Measurements from ENCODE around the gene SLC6A3.
"Not testable (repeated sequence)": the region's sequence is repeated elsewhere in the genome, so short reads cannot be mapped to it uniquely, and the experiment has no call there.

SLC6A3 gene

GRCh38 chr5:1375871-1376810 is 69.1 kb downstream of the SLC6A3 start:
- no peak for DNase-seq (ENCODE audit: low read depth in 2 of 2, low spot score in 1 of 2)

- no peak for DNase-seq (ENCODE audit: low read depth in 2 of 2, low spot score in 1 of 2)
Measured at GRCh38 chr5:1374679-1375055, 70.6 kb downstream of the SLC6A3 start.

GRCh38 chr5:1374030-1374678 is 71.1 kb downstream of the SLC6A3 start:
- no peak for DNase-seq (ENCODE audit: low read depth in 2 of 2, low spot score in 1 of 2)

DNA sequence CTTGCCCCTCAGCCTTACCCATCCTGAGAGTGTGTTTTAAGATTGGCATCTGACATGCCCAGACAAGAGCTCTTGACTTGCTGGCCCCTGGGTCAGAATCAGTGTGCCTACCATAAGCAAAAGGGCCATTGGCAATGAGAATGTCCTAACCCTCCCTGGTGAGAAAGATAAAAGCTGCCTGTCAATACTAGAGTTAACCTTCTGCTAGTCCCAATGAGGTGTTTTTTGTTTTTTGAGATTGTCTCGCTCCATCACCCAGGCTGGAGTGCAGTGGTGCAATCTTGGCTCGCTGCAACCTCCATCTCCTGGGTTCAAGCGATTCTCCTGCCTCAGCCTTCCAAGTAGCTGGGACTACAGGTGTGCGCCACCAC is 73.3 kb downstream of the SLC6A3 start:
- not testable (repeated sequence) for DNase-seq (ENCODE audit: low read depth in 2 of 2, low spot score in 1 of 2)

DNA sequence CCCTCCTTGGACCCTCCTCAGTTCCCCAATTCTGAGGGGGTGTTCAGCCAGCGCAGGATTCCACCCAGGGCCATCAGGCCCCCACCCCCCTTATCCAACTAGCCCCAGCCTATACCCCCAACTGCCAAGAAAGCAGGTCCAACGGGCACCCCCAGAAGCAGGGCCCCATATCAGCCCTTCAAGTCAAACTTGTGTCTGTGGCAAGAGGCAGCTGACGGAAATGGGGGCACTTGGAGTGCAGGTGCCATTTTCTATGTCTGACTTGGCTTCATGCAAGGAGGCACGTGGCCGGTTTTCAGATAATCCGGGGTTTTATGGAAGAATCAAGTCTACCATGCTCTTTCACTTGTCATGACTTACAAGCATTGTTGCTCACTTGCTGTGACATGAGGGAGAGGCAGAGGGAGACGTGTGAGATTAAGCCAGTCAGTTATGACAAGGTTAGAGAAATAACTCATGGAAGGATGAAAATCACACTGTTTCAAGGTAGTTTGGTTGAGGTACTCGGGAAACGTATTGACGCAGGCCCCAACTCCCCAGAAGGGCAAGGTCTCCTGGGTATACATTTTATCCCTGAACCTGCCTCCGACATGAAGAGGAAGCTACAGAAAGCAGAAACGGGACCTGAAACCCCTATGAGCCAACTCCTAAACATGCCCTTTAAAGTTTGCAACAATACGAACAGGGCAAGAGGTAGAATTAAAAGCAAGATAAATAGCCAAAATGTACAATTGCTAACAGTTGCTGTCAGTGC is 73.8 kb downstream of the SLC6A3 start:
- no peak for DNase-seq (ENCODE audit: low read depth in 2 of 2, low spot score in 1 of 2)

DNA sequence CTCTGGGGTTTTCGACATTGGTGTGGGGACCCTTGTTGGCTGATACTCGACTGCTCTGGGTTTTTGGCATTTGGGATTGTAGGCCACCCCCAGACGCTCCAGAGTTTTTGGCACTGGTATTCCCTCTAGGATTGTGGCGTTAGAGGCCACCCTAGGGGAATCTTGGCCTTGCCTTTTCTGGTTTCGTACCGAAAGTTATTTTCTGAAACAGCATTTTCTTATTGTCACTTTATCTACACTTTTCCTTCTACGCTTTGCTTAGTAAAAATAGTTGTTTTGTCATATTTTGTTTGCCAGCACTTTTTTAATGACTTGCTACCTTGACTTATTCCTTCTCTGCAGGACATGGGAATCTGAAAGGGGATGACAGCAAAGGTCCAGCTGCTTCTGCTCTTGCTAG is 75.2 kb downstream of the SLC6A3 start:
- DNase-seq (ENCODE audit: low read depth in 2 of 2, low spot score in 1 of 2): no peak

GRCh38 chr5:1368756-1369155 is 76.5 kb downstream of the SLC6A3 start:
- no peak for DNase-seq (ENCODE audit: low read depth in 2 of 2, low spot score in 1 of 2)

DNA sequence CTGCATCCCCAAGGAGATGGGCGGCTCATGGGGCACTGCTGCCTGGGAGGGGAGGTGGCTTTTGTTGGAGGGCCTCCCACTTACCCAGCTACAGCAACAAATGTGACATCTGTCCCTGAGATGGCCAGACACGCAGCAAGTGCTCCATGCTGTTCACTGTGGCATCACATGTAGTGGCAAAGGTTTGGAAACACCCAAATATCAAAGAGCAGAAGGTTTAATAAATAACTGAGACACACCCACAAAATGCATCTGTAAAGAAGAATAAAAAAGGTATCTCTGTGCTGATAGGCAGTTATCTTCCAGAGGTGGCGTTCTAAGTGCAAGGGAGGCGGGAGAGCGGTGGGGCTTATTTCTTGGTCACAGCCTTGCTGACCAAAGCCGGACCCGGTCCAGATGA is 77.0 kb downstream of the SLC6A3 start:
- DNase-seq (ENCODE audit: low read depth in 2 of 2, low spot score in 1 of 2): no peak

DNA sequence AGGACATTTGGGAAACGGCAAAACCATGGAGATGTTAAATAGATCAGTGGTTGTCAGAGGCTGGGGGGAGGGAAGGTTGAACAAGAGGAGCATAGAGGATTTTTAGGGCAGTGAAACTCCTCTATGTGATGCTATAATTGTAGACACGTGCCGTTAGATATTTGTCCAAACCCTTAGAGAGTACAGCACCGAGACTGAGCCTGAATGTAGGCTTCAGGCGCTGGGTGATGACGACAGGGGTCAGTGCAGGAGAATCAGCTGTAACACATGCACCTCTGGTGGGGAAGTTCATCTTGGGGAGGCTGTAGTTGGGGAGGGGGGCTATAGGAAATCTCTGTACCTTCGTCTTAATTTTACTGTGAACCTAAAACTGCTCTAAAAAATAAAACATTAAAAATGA is 78.1 kb downstream of the SLC6A3 start:
- DNase-seq (ENCODE audit: low read depth in 2 of 2, low spot score in 1 of 2): no peak

DNA sequence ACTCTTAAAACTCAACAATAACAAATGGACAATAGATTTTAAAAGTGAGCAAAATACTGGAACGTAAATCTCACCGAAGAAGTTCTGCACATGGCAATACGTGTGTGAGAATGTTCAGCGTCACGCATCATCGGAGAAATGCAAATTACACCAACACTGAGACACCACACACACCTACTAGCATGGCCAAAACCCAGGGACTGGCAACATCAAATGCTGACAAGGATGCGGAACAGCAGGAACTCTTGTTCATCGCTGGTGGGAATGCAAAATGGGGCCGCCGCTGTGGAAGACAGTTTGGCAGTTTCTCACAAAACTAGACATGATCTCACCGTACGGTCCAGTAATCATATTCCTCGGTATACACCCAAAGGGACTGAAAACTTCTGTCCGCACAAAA is 78.7 kb downstream of the SLC6A3 start:
- DNase-seq (ENCODE audit: low read depth in 2 of 2, low spot score in 1 of 2): no peak

- no peak for DNase-seq (ENCODE audit: low read depth in 2 of 2, low spot score in 1 of 2)
Measured at GRCh38 chr5:1364211-1364610, 81.0 kb downstream of the SLC6A3 start.

GRCh38 chr5:1363581-1363980 is 81.7 kb downstream of the SLC6A3 start:
- no peak for DNase-seq (ENCODE audit: low read depth in 2 of 2, low spot score in 1 of 2)

- no peak for DNase-seq (ENCODE audit: low read depth in 2 of 2, low spot score in 1 of 2)
Measured at GRCh38 chr5:1363160-1363559, 82.1 kb downstream of the SLC6A3 start.

DNA sequence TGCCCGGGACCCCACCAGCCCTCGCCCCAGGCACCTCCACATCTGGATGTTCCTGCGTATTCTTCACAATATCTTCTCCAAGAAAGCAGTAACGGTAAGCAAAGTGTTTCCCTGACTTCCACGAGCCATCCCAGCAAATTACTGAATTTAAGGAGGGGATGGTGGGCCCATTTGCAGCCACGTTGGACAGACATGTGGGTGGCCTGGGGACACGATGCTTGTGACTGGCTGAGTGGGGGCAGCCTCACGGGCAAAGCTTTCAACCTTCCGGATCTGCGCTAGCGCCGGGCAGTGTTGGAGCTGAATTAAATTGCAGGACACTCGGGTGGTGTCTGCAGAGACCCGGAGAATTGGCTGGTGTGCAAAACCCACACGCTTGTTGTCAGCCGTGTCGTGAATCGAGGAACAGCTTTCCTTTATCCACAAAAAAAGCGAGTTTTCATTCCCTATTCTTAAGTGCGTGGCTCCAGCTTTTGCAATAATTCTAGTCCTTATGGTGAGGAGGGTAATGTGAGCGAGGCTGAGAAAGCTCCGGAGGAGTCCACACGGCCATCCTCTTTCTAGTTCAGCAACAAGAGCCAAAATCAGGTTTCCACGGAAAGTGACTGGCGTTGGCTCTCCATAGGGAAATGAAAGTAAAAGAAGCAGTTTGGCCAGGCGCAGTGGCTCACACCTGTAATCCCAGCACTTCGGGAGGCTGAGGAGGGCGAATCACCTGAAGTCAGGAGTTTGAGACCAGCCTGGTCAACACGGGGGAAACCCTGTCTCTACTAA is 82.8 kb downstream of the SLC6A3 start:
- no peak for DNase-seq (ENCODE audit: low read depth in 2 of 2, low spot score in 1 of 2)

DNA sequence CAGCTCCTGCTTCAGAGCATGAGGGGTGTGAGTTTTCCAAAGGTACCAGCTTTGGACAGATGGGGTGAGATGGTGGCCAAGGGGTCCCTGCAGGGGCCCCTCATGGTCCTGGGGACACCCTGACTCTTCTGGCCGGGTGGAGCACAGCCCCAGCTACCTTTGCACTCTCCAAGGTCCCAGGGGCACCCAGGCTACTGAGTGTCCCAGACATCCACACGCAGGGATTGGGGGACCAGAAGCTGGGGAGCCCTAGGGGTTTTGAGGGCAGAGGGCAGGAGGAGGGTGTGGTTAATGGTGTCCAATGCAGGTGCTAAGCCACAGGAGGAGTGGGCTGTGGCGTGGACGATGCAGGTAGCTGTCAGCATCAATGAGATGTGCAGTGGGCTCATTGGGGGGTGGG is 84.4 kb downstream of the SLC6A3 start:
- DNase-seq (ENCODE audit: low read depth in 2 of 2, low spot score in 1 of 2): no peak

DNA sequence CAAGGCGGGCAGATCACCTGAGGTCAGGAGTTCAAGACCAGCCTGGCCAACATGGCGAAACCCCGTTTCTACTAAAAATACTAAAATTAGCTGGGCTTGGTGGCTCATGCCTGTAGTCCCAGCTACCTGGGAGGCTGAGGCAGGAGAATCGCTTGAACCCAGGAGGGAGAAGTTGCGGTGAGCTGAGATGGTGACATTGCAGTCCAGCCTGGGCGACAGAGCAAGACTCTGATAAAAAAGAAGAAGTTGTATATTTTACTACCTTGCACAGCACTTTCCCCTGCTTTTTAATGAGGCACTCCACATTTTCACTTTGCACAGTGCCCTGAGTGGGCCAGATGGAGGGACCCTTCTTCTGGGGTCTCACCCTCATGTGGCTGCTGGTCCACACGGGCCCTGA is 84.9 kb downstream of the SLC6A3 start:
- DNase-seq (ENCODE audit: low read depth in 2 of 2, low spot score in 1 of 2): not testable (repeated sequence)

DNA sequence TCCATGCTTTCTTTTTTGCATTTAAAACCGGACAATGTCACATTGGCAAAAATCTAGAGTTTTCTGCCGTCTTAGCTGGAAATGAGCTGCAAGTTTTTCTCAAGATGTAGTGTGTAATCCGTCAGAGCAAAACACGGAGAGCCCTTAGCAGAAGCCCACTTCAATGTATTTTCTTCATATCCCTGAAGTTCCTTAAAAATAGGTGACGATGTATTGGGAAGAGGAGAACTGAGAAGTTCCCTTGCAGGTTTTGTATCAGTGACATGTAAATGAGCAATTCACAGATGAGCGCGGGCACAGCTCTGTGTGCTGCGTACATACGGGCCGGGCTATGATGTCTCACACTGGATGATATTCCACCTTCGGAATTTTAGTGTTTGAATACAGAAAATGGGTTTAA is 85.5 kb downstream of the SLC6A3 start:
- DNase-seq (ENCODE audit: low read depth in 2 of 2, low spot score in 1 of 2): no peak

- no peak for DNase-seq (ENCODE audit: low read depth in 2 of 2, low spot score in 1 of 2)
Measured at GRCh38 chr5:1359031-1359645, 86.1 kb downstream of the SLC6A3 start.

DNA sequence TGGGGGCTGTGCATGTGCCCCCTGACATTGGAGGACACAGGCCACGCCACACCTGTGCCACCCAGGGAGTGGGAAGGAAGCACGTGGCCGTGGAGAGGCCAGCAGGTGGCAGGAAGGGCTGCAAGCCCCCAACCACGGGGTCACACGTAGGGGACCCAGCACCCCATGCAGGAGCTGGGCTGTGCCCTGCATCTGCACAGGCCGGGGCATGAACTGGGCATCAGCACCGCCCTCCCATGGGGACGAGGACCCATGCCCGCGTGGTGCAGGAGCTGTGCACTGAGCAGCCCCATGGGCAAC is 86.6 kb downstream of the SLC6A3 start:
- no peak for DNase-seq (ENCODE audit: low read depth in 2 of 2, low spot score in 1 of 2)

DNA sequence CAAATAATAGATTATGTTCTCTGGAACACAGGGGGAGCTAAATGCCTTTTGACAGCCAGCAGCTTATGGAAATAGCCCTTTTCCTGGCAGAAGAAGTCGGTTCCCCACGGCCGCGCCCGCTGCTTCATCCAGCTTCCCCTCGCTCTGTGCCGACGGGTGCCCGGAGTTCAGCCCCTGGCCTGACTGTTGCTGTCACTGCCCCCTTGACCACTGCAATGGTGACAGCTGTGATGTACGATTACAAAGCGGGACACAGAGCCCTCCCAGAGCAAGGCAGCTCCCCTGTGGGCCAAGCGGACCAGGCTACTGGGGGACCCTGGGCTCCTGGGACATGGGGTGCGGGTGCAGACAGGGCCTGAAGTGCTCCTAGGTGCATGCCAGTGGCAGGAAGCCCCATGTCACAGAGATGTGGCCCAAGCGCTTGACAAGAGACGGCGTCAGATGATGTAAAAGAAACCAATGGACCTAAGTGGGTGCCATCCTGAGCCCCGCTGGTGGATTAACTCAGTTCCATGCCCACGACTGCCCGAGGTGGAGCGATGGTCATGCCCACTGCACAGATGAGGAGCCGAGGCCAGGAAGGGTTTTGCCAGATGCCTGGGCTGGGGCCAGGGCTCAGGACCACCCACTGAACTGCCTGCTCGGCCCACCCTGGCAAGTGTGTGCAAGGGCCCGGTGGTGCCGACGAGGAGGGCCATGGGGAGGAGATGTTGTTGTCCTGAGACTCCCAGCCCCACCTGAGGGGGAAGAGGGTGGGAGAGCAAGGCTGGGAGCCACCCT is 87.1 kb downstream of the SLC6A3 start:
- DNase-seq (ENCODE audit: low read depth in 2 of 2, low spot score in 1 of 2): no peak
